HEK293 (cell line): ENCODE results near the gene PPP1R3F.

Experiments
- GLI2 ChIP-seq: fragments of 450-650 bp; formaldehyde crosslinking; IDR thresholded peaks from 2 replicates; pipeline ENCODE4; 2017; ENCODE audit warnings: missing biosample characterization, missing genetic modification characterization, low read depth, borderline replicate concordance
- GLIS2 ChIP-seq: fragments of 450-650 bp; formaldehyde crosslinking; IDR thresholded peaks from 2 replicates; pipeline ENCODE4 v1.5.1; 2016; ENCODE audit warnings: missing biosample characterization, missing genetic modification characterization
- HOXA7 ChIP-seq: sonication (generic); formaldehyde crosslinking; IDR thresholded peaks from 2 replicates; pipeline ENCODE4 v1.8.1; 2022; ENCODE audit warnings: missing genetic modification reagents, borderline replicate concordance
- KLF16 ChIP-seq: fragments of 450-650 bp; formaldehyde crosslinking; IDR thresholded peaks from 2 replicates; pipeline ENCODE4 v1.5.1; 2017; ENCODE audit warnings: missing biosample characterization, missing genetic modification characterization
- PRDM2 ChIP-seq: fragments of 450-650 bp; formaldehyde crosslinking; IDR thresholded peaks from 2 replicates; pipeline ENCODE4 v1.5.1; 2016; ENCODE audit warnings: missing biosample characterization, missing genetic modification characterization, borderline replicate concordance
- SP2 ChIP-seq: fragments of 450-650 bp; formaldehyde crosslinking; IDR thresholded peaks from 2 replicates; pipeline ENCODE4 v1.5.1; 2016; ENCODE audit warnings: missing biosample characterization, missing genetic modification characterization
- YY1 ChIP-seq: fragments of 450-650 bp; formaldehyde crosslinking; IDR thresholded peaks from 2 replicates; pipeline ENCODE4 v1.5.1; 2018; ENCODE audit warnings: missing biosample characterization, missing genetic modification characterization
- ZBTB6 ChIP-seq: fragments of 450-650 bp; formaldehyde crosslinking; IDR thresholded peaks from 2 replicates; pipeline ENCODE4 v1.5.1; 2017; ENCODE audit warnings: missing biosample characterization, missing genetic modification characterization
- ZBTB8A ChIP-seq: fragments of 450-650 bp; formaldehyde crosslinking; IDR thresholded peaks from 2 replicates; pipeline ENCODE4 v1.5.1; 2016; ENCODE audit warnings: missing biosample characterization, missing genetic modification characterization
- ZNF184 ChIP-seq: fragments of 450-650 bp; IDR thresholded peaks from 2 replicates; pipeline ENCODE4 v1.5.1; 2018; ENCODE audit warnings: missing biosample characterization, mild to moderate bottlenecking, missing genetic modification characterization
- ZNF19 ChIP-seq: fragments of 450-650 bp; formaldehyde crosslinking; IDR thresholded peaks from 2 replicates; pipeline ENCODE4; 2016; ENCODE audit warnings: missing biosample characterization, missing genetic modification characterization, low read depth
- ZNF26 ChIP-seq: fragments of 450-650 bp; formaldehyde crosslinking; IDR thresholded peaks from 2 replicates; pipeline ENCODE4 v1.5.1; 2016; ENCODE audit warnings: missing biosample characterization, missing genetic modification characterization
- ZNF335 ChIP-seq: fragments of 450-650 bp; formaldehyde crosslinking; conservative IDR thresholded peaks from 2 replicates; pipeline ENCODE4 v1.5.1; 2016; ENCODE audit warnings: missing biosample characterization, missing genetic modification characterization
- ZNF514 ChIP-seq: fragments of 450-650 bp; formaldehyde crosslinking; IDR thresholded peaks from 2 replicates; pipeline ENCODE4 v1.5.1; 2016; ENCODE audit warnings: missing biosample characterization, missing genetic modification characterization
- ZNF521 ChIP-seq: fragments of 450-650 bp; formaldehyde crosslinking; IDR thresholded peaks from 2 replicates; pipeline ENCODE4 v1.5.1; 2017; ENCODE audit warnings: missing biosample characterization, mild to moderate bottlenecking, missing genetic modification characterization
- ZNF623 ChIP-seq: fragments of 450-650 bp; formaldehyde crosslinking; IDR thresholded peaks from 2 replicates; pipeline ENCODE4 v1.5.1; 2016; ENCODE audit warnings: missing biosample characterization, missing genetic modification characterization
- ZNF624 ChIP-seq: fragments of 450-650 bp; formaldehyde crosslinking; IDR thresholded peaks from 2 replicates; pipeline ENCODE4 v1.5.1; 2017; ENCODE audit warnings: missing biosample characterization, missing genetic modification characterization
- ZNF626 ChIP-seq: fragments of 450-650 bp; sonication (Bioruptor Pico); formaldehyde crosslinking; IDR thresholded peaks from 2 replicates; pipeline ENCODE4 v1.5.1; 2018; ENCODE audit warnings: missing biosample characterization, missing genetic modification characterization, inconsistent platforms
- ZNF629 ChIP-seq: fragments of 450-650 bp; formaldehyde crosslinking; IDR thresholded peaks from 2 replicates; pipeline ENCODE4 v1.5.1; 2017; ENCODE audit warnings: missing biosample characterization, missing genetic modification characterization
- ZNF677 ChIP-seq: fragments of 450-650 bp; IDR thresholded peaks from 2 replicates; pipeline ENCODE4 v1.5.0; 2018; ENCODE audit warnings: missing biosample characterization, mild to moderate bottlenecking, missing genetic modification characterization, moderate library complexity
- ZNF692 ChIP-seq: fragments of 450-650 bp; formaldehyde crosslinking; IDR thresholded peaks from 2 replicates; pipeline ENCODE4 v1.5.1; 2016; ENCODE audit warnings: missing biosample characterization, missing genetic modification characterization
- ZNF701 ChIP-seq: fragments of 450-650 bp; formaldehyde crosslinking; IDR thresholded peaks from 2 replicates; pipeline ENCODE4 v1.5.1; 2016; ENCODE audit warnings: missing biosample characterization, missing genetic modification characterization
- ZNF704 ChIP-seq: fragments of 450-650 bp; formaldehyde crosslinking; IDR thresholded peaks from 2 replicates; pipeline ENCODE4 v1.5.1; 2016; ENCODE audit warnings: missing biosample characterization, missing genetic modification characterization
- TF ChIP-seq, protein P1 (sequence below): fragments of 450-650 bp; formaldehyde crosslinking; IDR thresholded peaks from 2 replicates; pipeline ENCODE4 v1.5.1; 2016; ENCODE audit warnings: missing biosample characterization, missing genetic modification characterization

PPP1R3F gene

GRCh38 chrX:49269010-49269766 is 405 bp upstream of the PPP1R3F start (continued):
- TF ChIP-seq, protein P1, sequence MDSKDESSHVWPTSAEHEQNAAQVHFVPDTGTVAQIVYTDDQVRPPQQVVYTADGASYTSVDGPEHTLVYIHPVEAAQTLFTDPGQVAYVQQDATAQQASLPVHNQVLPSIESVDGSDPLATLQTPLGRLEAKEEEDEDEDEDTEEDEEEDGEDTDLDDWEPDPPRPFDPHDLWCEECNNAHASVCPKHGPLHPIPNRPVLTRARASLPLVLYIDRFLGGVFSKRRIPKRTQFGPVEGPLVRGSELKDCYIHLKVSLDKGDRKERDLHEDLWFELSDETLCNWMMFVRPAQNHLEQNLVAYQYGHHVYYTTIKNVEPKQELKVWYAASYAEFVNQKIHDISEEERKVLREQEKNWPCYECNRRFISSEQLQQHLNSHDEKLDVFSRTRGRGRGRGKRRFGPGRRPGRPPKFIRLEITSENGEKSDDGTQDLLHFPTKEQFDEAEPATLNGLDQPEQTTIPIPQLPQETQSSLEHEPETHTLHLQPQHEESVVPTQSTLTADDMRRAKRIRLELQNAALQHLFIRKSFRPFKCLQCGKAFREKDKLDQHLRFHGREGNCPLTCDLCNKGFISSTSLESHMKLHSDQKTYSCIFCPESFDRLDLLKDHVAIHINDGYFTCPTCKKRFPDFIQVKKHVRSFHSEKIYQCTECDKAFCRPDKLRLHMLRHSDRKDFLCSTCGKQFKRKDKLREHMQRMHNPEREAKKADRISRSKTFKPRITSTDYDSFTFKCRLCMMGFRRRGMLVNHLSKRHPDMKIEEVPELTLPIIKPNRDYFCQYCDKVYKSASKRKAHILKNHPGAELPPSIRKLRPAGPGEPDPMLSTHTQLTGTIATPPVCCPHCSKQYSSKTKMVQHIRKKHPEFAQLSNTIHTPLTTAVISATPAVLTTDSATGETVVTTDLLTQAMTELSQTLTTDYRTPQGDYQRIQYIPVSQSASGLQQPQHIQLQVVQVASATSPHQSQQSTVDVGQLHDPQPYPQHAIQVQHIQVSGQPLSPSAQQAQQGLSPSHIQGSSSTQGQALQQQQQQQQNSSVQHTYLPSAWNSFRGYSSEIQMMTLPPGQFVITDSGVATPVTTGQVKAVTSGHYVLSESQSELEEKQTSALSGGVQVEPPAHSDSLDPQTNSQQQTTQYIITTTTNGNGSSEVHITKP (tag by site-specific recombination), result peak; percentile 99
- TF ChIP-seq GLI2 (tag by site-specific recombination), result no peak
- TF ChIP-seq ZNF629 (tag by site-specific recombination), result peak; percentile 85
- TF ChIP-seq HOXA7 (CRISPR knock-in tag), result no peak
- TF ChIP-seq SP2 (tag by site-specific recombination), result peak; percentile 99
- TF ChIP-seq KLF16 (tag by site-specific recombination), result peak; percentile 90
- TF ChIP-seq GLIS2 (tag by site-specific recombination), result peak; percentile 85
- TF ChIP-seq YY1, result no peak
- peak; percentile 99 for TF ChIP-seq ZNF335 (tag by site-specific recombination)
- TF ChIP-seq ZNF677, result no peak
- TF ChIP-seq ZNF184 (tag by site-specific recombination), result no peak
- no peak for TF ChIP-seq ZNF623 (tag by site-specific recombination)
- no peak for TF ChIP-seq ZNF514 (tag by site-specific recombination)
- no peak for TF ChIP-seq ZNF626 (tag by site-specific recombination)
- TF ChIP-seq ZBTB6, result no peak
- TF ChIP-seq ZNF26, result no peak
- no peak for TF ChIP-seq ZNF692 (tag by site-specific recombination)
- TF ChIP-seq ZNF624 (tag by site-specific recombination), result no peak
- no peak for TF ChIP-seq ZNF521 (tag by site-specific recombination)
- TF ChIP-seq ZNF704 (tag by site-specific recombination), result no peak
- TF ChIP-seq ZNF701 (tag by site-specific recombination), result no peak
- no peak for TF ChIP-seq PRDM2
- no peak for TF ChIP-seq ZNF19 (tag by site-specific recombination)
- no peak for TF ChIP-seq ZBTB8A (tag by site-specific recombination)
